ENCODE results near the gene MRPL39.
"Not testable (repeated sequence)": the region's sequence is repeated elsewhere in the genome, so short reads cannot be mapped to it uniquely, and the experiment has no call there.

The MRPL39 gene
- 11.6 to 55.7 (median 20.3) reads per million in 3 experiments for total RNA-seq

- peak; percentile 78 for DNase-seq
Observed at GRCh38 chr21:25607151-25608043, at the start of gene MRPL39. TSS of gene MRPL39 (minus strand) at chr21:25607481. CDS start at chr21:25607475, 6 bp downstream.

DNA sequence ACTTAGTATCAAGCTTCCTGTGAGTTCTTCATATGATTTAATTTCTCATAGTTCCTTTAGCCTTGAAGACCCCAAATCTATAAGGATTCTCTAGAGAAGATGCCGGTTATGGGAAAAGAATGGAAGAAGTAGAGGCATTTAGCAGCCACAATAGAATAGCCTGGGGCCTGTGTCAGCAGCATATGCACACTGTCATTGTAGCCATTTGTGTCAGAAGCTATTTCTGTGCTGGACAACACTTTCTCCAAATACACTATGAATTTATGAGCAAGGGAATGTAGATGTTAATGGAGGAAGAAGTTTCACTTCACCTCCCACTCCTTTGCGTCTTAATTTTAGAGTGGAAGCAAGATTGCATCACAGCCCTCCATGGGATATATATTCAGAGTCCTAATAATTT is 49.1 kb upstream of the MRPL39 start:
- no peak for DNase-seq

GRCh38 chr21:25649146-25649545 is 41.9 kb upstream of the MRPL39 start:
- DNase-seq = no peak

GRCh38 chr21:25647647-25648046 is 40.4 kb upstream of the MRPL39 start:
- DNase-seq = no peak

DNA sequence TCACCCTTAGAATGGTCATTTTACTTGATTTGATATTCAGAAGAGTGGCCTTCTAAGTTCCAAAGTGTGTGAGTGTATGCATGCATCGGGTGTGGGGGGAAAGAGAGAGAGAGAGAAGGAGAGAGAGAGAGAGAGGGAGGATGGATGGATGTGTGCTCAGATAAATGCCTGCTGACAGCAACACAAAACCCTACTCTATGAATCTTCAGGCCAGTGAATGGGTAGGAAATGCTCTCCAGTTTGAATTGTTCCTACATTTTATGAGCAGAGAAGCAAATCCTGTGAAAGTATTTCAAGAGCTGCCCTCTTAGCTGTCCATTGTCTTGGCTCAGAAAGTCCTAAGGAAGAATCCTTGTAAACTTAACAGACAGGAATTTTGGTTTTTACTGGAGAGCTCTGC is 39.2 kb upstream of the MRPL39 start:
- no peak for DNase-seq

GRCh38 chr21:25643486-25643885 is 36.2 kb upstream of the MRPL39 start:
- no peak for DNase-seq

- no peak for DNase-seq
Observed at GRCh38 chr21:25640943-25641292, 33.6 kb upstream of the MRPL39 start.

GRCh38 chr21:25640202-25640942 is 33.1 kb upstream of the MRPL39 start:
- no peak for DNase-seq

DNA sequence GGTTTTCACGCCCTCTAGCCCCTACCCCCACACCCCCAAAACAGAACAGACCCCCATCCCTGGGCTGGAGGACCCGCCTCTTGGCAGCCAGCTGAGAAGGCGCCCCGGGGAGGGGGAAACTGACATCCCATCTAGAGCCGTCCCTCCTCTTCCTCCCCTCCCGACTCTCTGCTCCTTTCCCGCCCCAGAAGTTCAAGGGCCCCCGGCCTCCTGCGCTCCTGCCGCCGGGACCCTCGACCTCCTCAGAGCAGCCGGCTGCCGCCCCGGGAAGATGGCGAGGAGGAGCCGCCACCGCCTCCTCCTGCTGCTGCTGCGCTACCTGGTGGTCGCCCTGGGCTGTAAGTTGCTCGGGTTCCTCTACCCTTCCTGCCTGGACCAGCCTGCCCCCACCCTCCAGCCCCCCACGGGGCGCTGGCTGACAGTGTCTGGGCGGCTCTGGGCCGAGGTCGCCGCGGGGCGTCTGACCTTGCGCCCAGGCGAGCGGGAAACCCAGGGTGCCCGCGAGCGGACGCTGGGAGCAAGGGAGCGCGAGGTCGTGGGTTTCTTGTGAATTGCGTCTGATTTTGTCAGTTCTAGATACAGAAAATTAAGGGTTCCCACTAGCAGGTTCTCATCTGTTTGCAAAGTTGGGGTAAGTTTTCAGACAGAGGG is 32.4 kb upstream of the MRPL39 start:
- peak; percentile 19 for DNase-seq

DNA sequence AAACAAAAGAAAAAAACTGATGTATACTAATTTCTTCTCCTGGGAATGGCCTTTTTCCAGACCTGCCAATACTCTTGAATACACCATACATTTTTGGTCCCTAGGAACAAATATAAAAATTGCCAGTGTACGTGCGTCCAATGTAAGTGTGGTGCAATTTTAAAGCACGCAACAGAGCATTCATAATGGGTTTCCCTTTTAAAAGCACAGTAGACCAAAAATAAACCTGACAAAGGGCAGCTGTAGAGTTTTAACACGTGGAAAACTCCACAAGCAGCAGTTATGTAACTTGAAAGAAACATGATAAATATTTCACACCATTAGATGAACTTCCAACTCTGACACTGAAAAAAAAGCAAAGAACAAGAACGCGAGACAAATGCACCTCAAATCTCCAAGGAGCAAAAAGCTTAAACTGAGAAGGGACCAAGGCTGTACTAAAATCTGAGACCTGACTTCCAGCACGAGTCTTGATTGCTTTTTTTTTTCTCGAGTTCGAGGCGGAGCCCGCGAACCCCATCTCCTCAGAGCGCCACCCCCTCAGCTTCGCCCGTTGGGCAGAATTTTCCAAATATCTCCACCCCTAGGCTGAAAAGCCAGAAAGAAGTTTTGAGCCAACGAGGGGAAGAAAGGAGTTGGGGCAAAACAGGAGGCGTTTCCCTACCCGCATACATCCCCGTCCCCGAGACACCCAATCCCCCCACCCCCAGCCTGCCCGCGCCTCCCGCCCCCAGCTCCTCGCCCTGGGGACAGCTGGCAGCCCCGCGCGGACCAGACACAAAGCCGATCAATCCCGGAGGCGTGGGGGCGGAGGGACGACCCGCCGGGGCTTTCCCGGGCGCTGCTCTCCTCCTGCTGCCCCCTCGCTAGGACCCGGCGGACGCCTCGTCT is 31.6 kb upstream of the MRPL39 start, which contains the start of gene JAM2:
JAM2 (plus strand) TSS at position 599 of the 891 bp plus-strand sequence. CDS start 564 bp downstream, outside the sequence.
- peak; percentile 10 for DNase-seq

DNA sequence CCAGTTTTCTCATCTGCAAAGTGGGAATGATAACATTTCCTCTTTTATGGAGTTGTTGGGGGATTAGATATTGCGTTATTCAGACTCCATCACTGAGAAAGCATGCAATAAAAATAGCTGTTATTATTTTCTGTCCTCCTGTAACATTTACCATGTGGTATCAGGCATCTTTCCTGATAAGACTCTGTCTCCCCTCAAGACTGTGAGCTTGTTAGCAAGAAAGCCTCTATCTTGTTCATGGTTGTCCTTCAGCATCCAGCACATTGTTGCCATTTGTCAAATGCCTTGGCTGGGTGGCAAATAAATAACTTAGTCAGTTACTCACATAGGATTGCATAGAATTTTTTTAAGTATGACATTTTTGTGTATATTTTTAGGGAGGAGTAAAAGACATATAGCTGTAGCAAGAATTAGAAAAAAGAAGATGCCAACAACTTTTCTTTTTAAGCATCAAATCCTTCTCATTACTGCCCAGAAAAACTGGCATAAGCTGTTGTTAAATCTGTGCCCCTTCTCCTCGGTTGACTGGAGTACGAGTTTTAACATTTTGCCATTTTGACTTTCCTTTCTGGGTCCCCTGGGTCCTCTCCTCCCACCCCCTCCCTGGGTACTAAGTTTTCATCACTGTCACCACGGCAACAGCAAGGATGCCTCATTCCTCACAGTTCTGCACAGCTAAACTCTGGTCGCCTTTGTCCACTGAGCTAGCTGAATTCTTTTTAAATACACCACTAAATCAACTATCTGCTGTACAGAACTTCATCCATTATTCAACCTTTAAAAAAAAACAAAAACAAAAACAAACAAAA is 30.8 kb upstream of the MRPL39 start:
- DNase-seq = no peak

- DNase-seq = no peak
Observed at GRCh38 chr21:25636727-25637126, 29.4 kb upstream of the MRPL39 start.

DNA sequence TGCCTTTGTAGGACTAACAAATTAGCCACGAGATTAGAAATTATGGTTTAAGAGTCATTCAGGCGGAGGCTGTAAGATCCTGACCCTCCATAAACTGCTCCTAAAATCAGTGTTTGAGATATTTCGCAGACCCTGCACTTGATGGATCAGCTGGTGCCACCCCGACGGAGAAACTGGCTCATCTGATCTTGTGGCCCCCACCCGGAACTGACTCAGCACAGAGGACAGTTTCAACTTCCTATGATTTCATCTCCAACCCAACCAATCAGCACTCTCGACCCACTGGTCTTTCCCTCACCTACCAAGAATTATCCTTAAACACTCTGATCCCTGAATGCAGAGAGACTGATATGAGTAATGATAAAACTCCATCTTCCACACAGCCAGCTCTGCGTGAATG is 28.0 kb upstream of the MRPL39 start:
- no peak for DNase-seq

DNA sequence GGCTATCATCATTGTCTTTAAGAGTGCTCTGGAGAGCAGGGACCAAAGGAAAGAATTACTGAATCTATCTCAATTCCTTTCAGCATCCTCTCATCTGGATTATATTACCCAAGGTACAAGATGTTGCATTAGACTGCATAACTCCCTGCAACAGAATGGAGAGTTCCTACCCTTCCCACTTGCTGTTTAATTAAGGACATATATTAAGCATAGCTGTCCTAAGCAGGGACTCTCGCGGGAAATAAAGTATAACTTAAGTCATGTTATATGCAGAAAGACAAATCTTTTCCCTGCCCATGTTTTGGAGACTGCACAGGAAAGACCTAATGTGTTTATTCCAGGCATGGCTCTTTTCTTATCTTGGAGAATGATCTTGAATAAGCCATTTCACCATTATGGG is 25.0 kb upstream of the MRPL39 start:
- no peak for DNase-seq

DNA sequence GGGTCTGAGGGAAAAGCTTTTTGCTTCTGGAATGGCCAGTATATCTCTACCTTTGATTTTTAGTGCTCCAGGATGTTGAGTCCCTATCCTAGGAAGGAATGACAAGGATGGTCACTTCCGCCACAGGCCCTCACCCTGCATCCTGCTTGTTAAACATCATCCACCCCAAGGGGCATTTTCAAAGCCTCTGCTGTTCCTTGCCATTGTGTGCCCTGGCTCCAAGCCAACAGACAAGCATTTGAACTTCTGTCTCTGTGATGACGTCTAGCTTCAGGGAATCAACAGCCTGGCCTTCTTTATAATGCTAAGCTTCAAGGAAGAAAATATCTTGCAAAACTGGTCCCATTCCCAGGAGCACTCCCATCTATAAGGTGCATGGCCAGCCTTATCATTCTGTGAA is 19.5 kb upstream of the MRPL39 start:
- no peak for DNase-seq

GRCh38 chr21:25625776-25626555 is 18.7 kb upstream of the MRPL39 start:
- DNase-seq = not testable (repeated sequence)

DNA sequence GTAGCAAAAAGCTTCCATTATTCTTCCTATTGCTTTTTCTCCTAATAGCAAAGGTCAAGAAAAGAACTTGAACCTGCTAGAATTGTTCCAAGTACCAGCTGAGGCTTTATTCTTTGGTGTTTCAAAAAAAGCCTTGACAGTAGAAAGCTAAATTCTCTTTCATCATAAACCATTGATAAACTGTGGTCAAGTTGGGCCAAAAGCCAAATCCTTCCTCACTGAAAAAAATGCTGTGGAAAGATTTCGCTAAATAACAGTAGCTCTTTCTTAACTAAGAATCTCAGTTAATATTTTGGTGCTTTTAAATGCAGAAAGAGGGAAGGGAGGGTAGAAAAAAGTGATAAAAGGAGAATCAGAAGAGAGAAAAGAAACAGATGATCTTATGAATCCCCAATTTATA is 17.8 kb upstream of the MRPL39 start:
- no peak for DNase-seq

- DNase-seq = no peak
Observed at GRCh38 chr21:25624511-25624910, 17.2 kb upstream of the MRPL39 start.

DNA sequence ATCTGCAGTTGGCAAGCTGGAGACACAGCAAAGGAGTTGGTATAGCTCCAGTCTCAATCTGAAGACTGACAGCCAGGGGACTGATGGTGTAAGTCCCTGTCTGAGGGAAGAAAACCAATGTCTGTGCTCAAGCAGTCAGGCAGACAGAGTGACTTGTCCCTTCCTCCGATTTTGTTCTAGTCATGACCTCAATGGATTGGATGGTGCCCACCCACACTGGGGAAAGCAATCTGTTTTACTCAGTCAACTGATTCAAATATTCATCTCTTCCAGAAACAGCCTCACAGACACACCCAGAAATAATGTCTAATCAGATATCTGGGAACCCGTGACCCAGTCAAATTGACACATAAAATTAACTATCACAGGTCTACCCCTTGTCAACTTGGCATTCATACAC is 11.9 kb upstream of the MRPL39 start:
- DNase-seq = no peak

DNA sequence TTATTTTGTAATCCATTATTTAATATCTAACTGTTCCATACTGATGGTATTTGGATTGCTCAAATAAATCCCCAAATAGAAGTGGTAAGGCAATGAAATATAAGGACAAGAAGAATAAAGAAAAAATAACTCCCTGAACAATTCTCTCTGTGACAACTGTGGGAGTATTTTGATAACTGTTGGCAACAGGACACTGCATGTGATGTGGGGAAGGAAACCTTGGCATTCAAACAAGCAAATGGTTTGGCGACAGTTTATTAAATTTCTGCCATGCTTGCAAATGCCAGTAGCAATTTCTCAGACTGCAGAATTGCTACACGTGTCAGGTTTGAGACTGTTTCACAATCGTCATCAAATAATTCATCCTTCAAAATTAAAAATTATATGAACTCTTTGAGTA is 8.6 kb upstream of the MRPL39 start:
- DNase-seq = no peak

DNA sequence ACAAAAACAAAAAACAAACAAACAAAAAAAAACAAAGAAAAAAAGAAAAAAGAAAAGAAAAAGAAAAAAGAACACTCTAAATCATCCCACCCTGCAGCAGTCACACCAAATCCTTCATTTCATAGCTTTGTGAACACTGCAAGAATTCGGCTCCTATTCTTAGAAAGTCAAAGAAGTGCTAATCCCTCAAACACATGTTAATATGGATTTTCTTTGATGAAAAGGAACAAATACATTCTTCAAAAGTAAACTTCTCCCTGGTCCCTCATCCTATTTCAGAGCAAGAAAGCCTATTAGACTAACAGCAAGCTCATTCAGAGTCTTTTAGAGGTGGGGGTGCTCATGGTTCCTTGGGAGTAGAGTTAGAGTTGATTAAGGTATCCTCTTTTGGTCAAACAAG is 7.2 kb upstream of the MRPL39 start:
- DNase-seq = no peak
